C4-2B (cell line): ENCODE measurements around the gene RHEB.

Experiments
- ZFX ChIP-seq: fragments of 450-650 bp; IDR thresholded peaks from 2 replicates; pipeline ENCODE4 v1.6.1; 2017
- TF ChIP-seq, protein P1 (sequence below): fragments of 450-650 bp; conservative IDR thresholded peaks from 2 replicates; pipeline ENCODE4 v1.5.1; 2017; ENCODE audit warnings: mild to moderate bottlenecking

DNA sequence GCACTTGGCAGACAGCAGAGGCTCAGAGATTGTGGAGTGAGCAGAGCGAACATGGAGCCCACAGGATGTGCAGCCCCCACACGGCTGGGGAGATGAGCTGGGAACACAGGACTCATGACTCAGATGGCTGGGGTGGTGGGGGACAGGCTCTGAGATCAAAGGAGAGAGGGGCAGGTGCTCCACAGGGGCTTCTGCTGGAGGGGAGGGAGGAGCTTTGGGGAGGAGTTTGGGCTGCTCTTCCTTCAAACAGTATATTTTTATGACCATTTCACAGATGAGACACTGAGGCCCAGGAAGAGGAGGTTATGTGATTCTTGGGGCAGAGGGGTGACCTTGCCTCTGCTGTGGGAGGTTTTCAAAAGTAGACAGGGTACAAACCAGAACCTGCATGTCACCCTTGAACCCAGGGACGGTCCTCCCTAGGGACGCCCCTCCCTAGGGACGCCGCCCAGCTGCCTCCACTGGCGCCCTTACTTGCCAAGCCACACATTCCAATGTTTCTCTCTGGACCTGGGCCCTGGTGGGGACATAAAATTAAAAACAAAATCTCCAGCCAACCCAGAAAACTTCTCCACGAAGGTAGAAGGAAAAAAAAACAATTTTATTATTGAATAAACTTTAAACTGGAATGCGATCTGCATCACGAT, 78.8 kb downstream of the RHEB start:
- TF ChIP-seq, protein P1, sequence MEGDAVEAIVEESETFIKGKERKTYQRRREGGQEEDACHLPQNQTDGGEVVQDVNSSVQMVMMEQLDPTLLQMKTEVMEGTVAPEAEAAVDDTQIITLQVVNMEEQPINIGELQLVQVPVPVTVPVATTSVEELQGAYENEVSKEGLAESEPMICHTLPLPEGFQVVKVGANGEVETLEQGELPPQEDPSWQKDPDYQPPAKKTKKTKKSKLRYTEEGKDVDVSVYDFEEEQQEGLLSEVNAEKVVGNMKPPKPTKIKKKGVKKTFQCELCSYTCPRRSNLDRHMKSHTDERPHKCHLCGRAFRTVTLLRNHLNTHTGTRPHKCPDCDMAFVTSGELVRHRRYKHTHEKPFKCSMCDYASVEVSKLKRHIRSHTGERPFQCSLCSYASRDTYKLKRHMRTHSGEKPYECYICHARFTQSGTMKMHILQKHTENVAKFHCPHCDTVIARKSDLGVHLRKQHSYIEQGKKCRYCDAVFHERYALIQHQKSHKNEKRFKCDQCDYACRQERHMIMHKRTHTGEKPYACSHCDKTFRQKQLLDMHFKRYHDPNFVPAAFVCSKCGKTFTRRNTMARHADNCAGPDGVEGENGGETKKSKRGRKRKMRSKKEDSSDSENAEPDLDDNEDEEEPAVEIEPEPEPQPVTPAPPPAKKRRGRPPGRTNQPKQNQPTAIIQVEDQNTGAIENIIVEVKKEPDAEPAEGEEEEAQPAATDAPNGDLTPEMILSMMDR, result no peak
- TF ChIP-seq ZFX, result no peak
